Thyroid gland (tissue), 4 donors: ENCODE measurements around the gene ITPRIPL2.

Experiments used
- CTCF ChIP-seq, 6 experiments: fragments of 200-600 bp in 3 of 6; fragments of 450-650 bp in 3 of 6; sonication (generic) in 3 of 6; IDR thresholded peaks; one replicate each; pipeline ENCODE4 v1.5.1; 2016 to 2019; ENCODE audit warnings: antibody characterized with exemption in 6 of 6, mild to moderate bottlenecking in 2 of 6, inconsistent platforms in 1 of 6, moderate library complexity in 1 of 6
- POLR2A ChIP-seq, 2 donors: fragments of 450-650 bp; IDR thresholded peaks; one replicate each; pipeline ENCODE4 v1.6.1; 2017; ENCODE audit warnings: antibody characterized with exemption in 2 of 2, mild to moderate bottlenecking in 2 of 2, moderate library complexity in 1 of 2

DNA sequence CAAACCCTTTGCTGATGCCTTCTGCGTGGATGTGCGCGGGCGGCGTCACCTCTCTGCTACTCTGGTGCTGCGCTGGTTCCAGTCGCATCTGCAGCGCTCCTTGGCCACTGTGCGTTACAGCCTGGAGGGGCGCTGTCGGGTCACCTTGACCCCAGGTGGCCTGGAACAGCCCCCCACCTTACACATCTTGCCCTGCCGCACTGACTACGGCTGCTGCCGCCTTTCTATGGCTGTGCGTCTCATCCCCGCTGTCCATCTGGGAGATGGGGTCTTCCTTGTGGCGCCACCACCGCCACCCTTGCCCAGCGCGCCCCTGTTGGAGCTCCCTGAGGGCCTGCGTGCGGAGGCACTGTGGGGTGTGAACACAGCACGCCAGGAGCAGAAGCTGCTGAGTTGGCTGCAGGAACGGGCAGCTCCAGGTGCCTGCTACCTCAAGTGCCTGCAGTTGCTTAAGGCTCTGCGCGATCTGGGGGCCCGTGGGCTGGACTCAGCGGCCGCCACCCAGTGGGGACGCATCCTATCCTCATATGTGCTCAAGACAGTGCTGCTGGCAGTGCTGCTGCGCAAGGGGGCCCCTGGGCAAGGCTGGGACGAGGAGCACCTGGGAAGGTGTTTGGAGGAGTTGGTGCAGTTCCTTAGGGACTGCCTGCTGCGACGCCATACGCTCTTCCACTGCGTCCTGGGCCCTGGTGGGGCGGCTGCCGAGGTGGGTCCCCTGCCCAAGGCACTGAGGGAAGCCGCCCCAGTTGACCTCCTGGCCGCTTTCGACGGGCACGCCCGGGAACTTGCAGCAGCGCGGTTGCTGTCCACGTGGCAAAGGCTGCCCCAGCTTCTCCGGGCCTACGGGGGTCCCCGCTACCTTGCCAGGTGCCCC, 1.6 kb downstream of the ITPRIPL2 start:
- TF ChIP-seq CTCF (IDR thresholded peaks at IDR 0.05) (peak in 1 of 6 experiments; percentile 26), POLR2A (IDR thresholded peaks at IDR 0.05) (no peak)
